ENCODE measurements around the gene ATP1A1.

The ATP1A1 gene

GRCh38 chr1:116372191-116372590 lies 853 bp upstream of the ATP1A1 start:
- no peak for DNase-seq (ENCODE audit: low read depth, low spot score)

GRCh38 chr1:116373431-116374352 lies 648 bp downstream of the ATP1A1 start:
- peak; percentile 68 for DNase-seq (ENCODE audit: low read depth, low spot score)

- DNase-seq (ENCODE audit: low read depth, low spot score), result peak; percentile 46
Measured at GRCh38 chr1:116374353-116375147, 1.5 kb downstream of the ATP1A1 start.

- DNase-seq (ENCODE audit: low read depth, low spot score), result peak; percentile 30
Measured at GRCh38 chr1:116375148-116375886, 2.3 kb downstream of the ATP1A1 start.

- DNase-seq (ENCODE audit: low read depth, low spot score), result peak; percentile 78
Measured at GRCh38 chr1:116375887-116376728, 3.1 kb downstream of the ATP1A1 start.

GRCh38 chr1:116376729-116377086 lies 3.7 kb downstream of the ATP1A1 start:
- no peak for DNase-seq (ENCODE audit: low read depth, low spot score)

- DNase-seq (ENCODE audit: low read depth, low spot score), result peak; percentile 89
Measured at GRCh38 chr1:116377541-116378529, 4.8 kb downstream of the ATP1A1 start.

- DNase-seq (ENCODE audit: low read depth, low spot score), result peak; percentile 12
Measured at GRCh38 chr1:116379057-116379630, 6.1 kb downstream of the ATP1A1 start.

GRCh38 chr1:116379674-116380498 lies 6.8 kb downstream of the ATP1A1 start:
- DNase-seq (ENCODE audit: low read depth, low spot score), result no peak

GRCh38 chr1:116380499-116381242 lies 7.6 kb downstream of the ATP1A1 start:
- no peak for DNase-seq (ENCODE audit: low read depth, low spot score)

- peak; percentile 66 for DNase-seq (ENCODE audit: low read depth, low spot score)
Measured at GRCh38 chr1:116382321-116382720, 9.3 kb downstream of the ATP1A1 start.

- peak; percentile 23 for DNase-seq (ENCODE audit: low read depth, low spot score)
Measured at GRCh38 chr1:116382857-116383483, 9.9 kb downstream of the ATP1A1 start.

- no peak for DNase-seq (ENCODE audit: low read depth, low spot score)
Measured at GRCh38 chr1:116386042-116386441, 13.0 kb downstream of the ATP1A1 start.

GRCh38 chr1:116387551-116387950 lies 14.5 kb downstream of the ATP1A1 start:
- DNase-seq (ENCODE audit: low read depth, low spot score), result no peak

- no peak for DNase-seq (ENCODE audit: low read depth, low spot score)
Measured at GRCh38 chr1:116388122-116388521, 15.1 kb downstream of the ATP1A1 start.

GRCh38 chr1:116389013-116389412 lies 16.0 kb downstream of the ATP1A1 start:
- DNase-seq (ENCODE audit: low read depth, low spot score), result no peak

GRCh38 chr1:116389686-116390085 lies 16.6 kb downstream of the ATP1A1 start:
- no peak for DNase-seq (ENCODE audit: low read depth, low spot score)

Data from astrocyte of the hippocampus (primary cell).